Upper lobe of right lung (tissue), 1 donor: ENCODE results near the gene HOXD4. TPM values are rescaled to one million over a fixed set of nuclear protein-coding genes. Genes with fewer than 3 reads are reported as not detected.
A peak's percentile ranks its signal among the peaks of the same experiment; 100 is the strongest.

Experiments used
- ATAC-seq: fragments of 200-7000 bp; cut with Tn5 transposase; one replicate; pipeline ENCODE4 v1.9.1; 2020; ENCODE audit warnings: mild to moderate bottlenecking, moderate library complexity
- DNase-seq: peaks from one replicate; pipeline ENCODE4 v3.0.0-alpha.2; 2020
- H3K27ac ChIP-seq: fragments of 200-600 bp; one replicate; pipeline ENCODE4 v1.8.0; 2022
- H3K27me3 ChIP-seq: fragments of 200-600 bp; one replicate; pipeline ENCODE4 v1.8.0; 2022; ENCODE audit warnings: mild to moderate bottlenecking
- H3K36me3 ChIP-seq: fragments of 200-600 bp; one replicate; pipeline ENCODE4 v1.8.0; 2022
- H3K4me1 ChIP-seq: fragments of 200-600 bp; one replicate; pipeline ENCODE4 v1.8.0; 2022
- H3K4me3 ChIP-seq: fragments of 200-600 bp; one replicate; pipeline ENCODE4 v1.8.0; 2022; ENCODE audit warnings: mild to moderate bottlenecking
- H3K9me3 ChIP-seq: fragments of 200-600 bp; one replicate; pipeline ENCODE4 v1.8.0; 2022
- intact Hi-C: fragments of 100-400 bp; cut with DNase I; formaldehyde crosslinking; loops from one replicate; pipeline ENCODE4 v1.11.0; 2022
- total RNA-seq: library from RNA; stranded (reverse); fragmentation: NEBNext Ultra II Directional; extraction: Animal tissue kit (Norgen Biotek cat#: 25700); gene quantifications from one replicate; pipeline ENCODE4 v1.2.1, GENCODE V29; 2021
- TF ChIP-seq, protein P1 (sequence below): fragments of 200-600 bp; IDR thresholded peaks from one replicate; pipeline ENCODE4 v1.8.0; 2022; ENCODE audit warnings: antibody characterized with exemption
- donor health status: DM: no; HTN: yes; CAD: no; lungs with severe emphysema.

The HOXD4 gene
- total RNA-seq, 1 donor from 2014 or later = 0.84 TPM

DNA sequence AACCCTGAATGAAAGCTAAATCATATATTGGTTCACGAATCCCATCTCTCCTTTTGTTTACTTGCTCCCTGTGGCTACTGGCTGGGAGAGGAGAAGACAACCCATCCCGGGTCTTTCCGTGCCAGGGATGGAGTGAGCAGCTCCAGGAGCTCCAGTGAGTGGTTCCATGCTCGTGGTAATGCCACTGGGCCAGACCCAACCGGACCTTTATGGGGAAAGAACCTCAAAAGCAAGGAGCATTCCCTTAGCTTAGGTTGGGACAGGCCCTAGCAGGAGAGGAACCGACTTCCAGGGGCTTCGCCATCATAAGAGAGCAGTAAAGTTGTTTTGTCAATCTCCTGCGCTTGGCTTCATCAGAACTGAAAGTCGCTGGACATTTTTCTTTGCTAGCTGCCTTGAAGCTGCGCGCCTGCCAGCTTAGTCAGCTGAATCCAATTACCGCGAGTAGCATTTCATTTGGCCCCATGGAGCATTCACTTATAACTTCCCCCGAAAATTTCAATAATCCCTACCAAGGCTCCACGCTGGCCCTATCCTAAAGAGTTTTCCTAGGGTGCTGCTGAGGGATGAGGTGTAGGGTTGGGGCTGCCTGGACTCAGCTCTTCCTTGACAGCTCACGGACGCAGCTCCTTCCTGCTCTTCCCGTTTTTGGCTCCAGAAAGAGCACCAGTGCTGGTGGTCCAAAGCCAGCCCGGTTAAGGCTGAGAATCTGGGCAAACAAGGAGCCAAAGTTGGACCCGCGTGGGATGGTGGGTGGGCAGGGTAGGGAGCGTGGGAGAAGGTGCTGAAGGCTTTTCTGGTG lies 10.7 kb downstream of the HOXD4 start:
- intact Hi-C loops = no loop called here
- TF ChIP-seq, protein P1, sequence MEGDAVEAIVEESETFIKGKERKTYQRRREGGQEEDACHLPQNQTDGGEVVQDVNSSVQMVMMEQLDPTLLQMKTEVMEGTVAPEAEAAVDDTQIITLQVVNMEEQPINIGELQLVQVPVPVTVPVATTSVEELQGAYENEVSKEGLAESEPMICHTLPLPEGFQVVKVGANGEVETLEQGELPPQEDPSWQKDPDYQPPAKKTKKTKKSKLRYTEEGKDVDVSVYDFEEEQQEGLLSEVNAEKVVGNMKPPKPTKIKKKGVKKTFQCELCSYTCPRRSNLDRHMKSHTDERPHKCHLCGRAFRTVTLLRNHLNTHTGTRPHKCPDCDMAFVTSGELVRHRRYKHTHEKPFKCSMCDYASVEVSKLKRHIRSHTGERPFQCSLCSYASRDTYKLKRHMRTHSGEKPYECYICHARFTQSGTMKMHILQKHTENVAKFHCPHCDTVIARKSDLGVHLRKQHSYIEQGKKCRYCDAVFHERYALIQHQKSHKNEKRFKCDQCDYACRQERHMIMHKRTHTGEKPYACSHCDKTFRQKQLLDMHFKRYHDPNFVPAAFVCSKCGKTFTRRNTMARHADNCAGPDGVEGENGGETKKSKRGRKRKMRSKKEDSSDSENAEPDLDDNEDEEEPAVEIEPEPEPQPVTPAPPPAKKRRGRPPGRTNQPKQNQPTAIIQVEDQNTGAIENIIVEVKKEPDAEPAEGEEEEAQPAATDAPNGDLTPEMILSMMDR = no peak
- H3K9me3 ChIP-seq = no peaks in the 10 kb centered on the region
- no peak overlapping the region for H3K4me3 ChIP-seq
- peaks cover 8% of the 10 kb centered on the region for H3K4me1 ChIP-seq
- ATAC-seq = no peak
- H3K36me3 ChIP-seq = no peaks in the 10 kb centered on the region
- no peak overlapping the region for H3K27ac ChIP-seq
- peaks cover 99% of the 10 kb centered on the region for H3K27me3 ChIP-seq
- no peak for DNase-seq

DNA sequence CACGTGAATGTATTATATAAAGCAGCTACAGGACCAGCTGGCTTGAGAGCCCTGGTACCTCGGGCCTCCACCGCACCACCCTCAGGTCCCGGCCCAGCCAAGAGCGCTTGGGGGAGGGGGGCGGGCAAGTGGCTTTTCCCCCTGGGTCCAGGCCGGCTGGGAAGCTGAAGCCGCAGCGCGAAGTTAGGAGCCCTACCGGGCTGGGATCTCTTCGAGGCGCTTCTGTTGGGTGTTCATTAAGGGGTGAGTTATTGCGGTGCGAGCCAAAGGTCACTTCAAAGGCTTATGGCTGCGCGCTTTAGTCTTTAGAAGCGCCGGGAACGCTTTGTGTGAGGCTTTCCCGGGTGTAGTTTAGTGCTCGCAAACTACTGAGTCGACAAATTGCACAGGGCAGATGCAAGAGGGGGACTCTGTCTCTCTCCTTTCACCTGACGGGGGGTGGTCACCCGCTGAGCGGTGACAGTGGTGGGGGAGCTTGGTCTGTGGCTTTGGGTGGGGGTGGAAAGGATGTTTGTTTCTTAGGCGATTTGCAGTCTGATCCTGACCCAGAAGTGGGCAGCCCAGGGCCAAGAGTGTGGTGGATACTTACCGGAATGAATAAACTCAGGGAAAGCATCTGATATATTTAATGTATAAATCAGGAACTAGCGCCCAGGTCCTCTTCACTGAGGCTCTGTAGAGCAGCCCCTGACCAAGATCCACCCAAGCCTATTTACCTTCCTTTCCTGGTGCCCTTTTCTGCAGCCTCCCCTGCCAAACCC lies 11.7 kb downstream of the HOXD4 start:
- Histone ChIP-seq H3K36me3 (no peaks in the 10 kb centered on the region), H3K27me3 (peaks cover 99% of the 10 kb centered on the region), H3K27ac (no peak overlapping the region), H3K4me3 (no peak overlapping the region), H3K9me3 (no peaks in the 10 kb centered on the region), H3K4me1 (peaks cover 8% of the 10 kb centered on the region)
- intact Hi-C loops = no loop called here
- TF ChIP-seq, protein P1 = no peak
- DNase-seq = no peak
- no peak for ATAC-seq

DNA sequence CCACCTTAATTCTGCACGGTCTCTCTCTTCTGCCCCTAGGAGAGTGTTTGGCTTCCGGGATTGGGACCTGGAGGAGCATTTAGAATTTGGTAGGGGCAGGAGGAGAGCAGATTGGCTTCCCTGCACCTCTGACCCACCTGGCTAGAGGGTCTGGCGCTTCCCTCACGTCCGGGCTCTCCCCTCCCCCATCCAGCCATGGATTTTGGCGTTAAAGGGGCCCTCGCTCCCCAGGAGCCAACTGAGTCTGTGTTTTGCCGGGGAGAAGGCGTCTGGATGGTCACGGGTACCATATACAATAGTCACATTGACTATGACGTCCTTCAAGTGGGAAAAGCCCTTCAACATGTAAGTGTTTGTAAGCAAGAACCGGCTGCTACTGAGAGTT lies 12.3 kb downstream of the HOXD4 start:
- Histone ChIP-seq H3K36me3 (no peaks in the 10 kb centered on the region), H3K27me3 (peaks cover 97% of the 10 kb centered on the region), H3K4me1 (peaks cover 8% of the 10 kb centered on the region), H3K4me3 (no peak overlapping the region), H3K9me3 (no peaks in the 10 kb centered on the region), H3K27ac (no peak overlapping the region)
- TF ChIP-seq, protein P1 = no peak
- DNase-seq = no peak
- intact Hi-C loops = no loop called here
- no peak for ATAC-seq

DNA sequence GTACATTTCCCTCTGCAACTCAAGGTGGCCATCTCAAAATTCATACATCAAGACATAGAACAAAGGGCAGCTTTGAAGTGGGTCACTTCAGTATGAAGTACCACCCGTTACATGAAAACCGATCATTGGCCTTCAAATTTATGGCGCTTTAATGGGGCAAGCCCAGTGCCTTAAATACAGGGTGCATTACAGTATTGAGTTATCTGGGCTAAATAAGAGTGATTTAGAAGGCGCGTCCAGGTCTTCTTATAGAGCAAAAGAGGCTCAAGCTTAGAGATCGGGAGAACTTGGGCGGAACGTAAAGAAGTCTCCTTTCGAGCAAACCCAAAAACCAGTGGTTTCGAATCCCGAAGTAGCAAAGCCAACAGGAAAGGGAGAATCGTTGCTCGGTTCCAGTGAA lies 12.9 kb downstream of the HOXD4 start:
- intact Hi-C loops = no loop called here
- Histone ChIP-seq H3K27ac (no peak overlapping the region), H3K4me3 (no peak overlapping the region), H3K4me1 (peaks cover 8% of the 10 kb centered on the region), H3K27me3 (peaks cover 96% of the 10 kb centered on the region), H3K9me3 (no peaks in the 10 kb centered on the region), H3K36me3 (no peaks in the 10 kb centered on the region)
- DNase-seq = no peak
- no peak for ATAC-seq
- TF ChIP-seq, protein P1 = no peak

DNA sequence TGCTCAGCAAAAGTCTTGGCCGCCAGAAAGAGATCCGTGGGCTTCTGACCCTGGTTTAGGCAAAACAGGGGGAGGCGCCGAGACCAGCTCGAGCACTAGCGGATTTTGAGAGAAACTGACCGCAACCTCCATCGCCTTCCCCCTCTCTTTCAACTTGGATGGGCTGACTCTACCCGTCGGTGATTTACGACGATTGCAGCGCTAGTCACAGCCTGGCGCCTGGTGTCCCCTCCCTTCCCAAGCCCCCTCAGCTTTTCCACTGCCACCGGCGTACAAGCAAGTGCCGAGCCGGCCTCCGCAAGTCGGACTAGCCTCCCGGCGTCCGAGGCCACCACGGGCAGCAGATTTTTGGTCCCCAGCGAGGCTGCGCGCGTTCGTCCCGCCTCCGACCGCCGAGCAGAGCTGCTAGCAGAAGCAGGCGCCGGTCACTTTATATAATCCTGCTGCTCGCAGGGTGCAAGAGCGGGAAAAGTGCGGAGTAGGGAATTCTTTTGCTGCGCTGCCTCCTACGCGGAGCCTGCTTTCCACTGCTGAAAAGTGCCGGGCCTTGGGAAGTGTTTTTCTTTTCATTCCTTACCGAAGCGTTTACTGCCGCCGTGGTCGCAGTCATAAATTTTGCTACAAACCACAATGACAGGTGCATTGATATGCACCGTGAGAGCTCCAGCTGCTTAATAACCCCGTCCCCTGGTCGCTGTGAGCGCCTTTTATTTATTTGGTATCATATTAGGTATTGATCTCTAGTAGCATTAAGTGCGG lies 13.4 kb downstream of the HOXD4 start:
- DNase-seq = peak; percentile 61
- no peaks in the 10 kb centered on the region for H3K9me3 ChIP-seq
- H3K4me1 ChIP-seq = peaks cover 3% of the 10 kb centered on the region
- no peak overlapping the region for H3K27ac ChIP-seq
- ATAC-seq = no peak
- TF ChIP-seq, protein P1 = no peak
- H3K4me3 ChIP-seq = no peak overlapping the region
- intact Hi-C loops = no loop called here
- peaks cover 92% of the 10 kb centered on the region for H3K27me3 ChIP-seq
- H3K36me3 ChIP-seq = no peaks in the 10 kb centered on the region
